ENCODE measurements around the gene ARHGEF7.

The ARHGEF7 gene

GRCh38 chr13:111117961-111118360 lies 2.9 kb downstream of the ARHGEF7 start:
- DNase-seq (ENCODE audit: extremely low read depth, low read depth) = no peak
- TF ChIP-seq, protein P1, sequence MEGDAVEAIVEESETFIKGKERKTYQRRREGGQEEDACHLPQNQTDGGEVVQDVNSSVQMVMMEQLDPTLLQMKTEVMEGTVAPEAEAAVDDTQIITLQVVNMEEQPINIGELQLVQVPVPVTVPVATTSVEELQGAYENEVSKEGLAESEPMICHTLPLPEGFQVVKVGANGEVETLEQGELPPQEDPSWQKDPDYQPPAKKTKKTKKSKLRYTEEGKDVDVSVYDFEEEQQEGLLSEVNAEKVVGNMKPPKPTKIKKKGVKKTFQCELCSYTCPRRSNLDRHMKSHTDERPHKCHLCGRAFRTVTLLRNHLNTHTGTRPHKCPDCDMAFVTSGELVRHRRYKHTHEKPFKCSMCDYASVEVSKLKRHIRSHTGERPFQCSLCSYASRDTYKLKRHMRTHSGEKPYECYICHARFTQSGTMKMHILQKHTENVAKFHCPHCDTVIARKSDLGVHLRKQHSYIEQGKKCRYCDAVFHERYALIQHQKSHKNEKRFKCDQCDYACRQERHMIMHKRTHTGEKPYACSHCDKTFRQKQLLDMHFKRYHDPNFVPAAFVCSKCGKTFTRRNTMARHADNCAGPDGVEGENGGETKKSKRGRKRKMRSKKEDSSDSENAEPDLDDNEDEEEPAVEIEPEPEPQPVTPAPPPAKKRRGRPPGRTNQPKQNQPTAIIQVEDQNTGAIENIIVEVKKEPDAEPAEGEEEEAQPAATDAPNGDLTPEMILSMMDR (IDR thresholded peaks at IDR 0.05; ENCODE audit: low read depth, low read length, missing control alignments) = no peak
- H3K4me3 ChIP-seq (replicated peaks; ENCODE audit: low read depth, low read length) = no peak overlapping the region

DNA sequence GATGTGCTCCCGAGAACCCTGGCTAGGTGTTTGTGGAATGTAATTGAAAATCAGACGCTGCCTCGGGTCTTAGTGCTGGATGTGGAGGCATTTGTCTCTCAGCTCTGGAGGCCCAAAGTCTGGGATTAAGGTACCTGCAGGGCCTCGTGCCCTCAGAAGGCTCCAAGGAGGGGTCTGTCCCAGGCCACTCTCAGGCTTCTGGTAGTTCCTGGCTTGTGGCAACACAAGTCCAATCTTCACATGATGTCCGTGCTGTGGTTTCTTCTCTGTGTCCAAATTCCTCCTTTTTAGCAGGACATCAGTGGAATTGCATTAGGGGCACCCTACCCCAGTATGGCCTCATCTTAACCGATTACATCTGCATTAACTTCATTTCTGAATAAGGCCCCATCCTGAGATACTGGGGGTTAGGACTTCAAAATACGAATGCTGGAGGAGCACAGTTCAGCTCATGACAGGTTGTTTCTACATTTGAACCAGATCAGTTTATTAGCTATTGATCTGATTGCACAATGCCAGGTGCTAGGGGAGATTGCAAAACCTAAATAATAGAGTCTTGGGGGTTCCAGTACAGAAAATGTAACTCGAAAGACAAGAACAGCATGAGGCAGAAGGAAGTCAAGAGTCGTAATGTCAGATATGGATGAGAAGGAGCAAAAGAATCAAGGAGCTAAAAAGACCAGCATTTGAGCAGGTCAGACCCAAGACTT lies 3.9 kb downstream of the ARHGEF7 start:
- no peak overlapping the region for H3K4me3 ChIP-seq (replicated peaks; ENCODE audit: low read depth, low read length)
- no peak for DNase-seq (ENCODE audit: extremely low read depth, low read depth)
- TF ChIP-seq, protein P1 (IDR thresholded peaks at IDR 0.05; ENCODE audit: low read depth, low read length, missing control alignments) = no peak

DNA sequence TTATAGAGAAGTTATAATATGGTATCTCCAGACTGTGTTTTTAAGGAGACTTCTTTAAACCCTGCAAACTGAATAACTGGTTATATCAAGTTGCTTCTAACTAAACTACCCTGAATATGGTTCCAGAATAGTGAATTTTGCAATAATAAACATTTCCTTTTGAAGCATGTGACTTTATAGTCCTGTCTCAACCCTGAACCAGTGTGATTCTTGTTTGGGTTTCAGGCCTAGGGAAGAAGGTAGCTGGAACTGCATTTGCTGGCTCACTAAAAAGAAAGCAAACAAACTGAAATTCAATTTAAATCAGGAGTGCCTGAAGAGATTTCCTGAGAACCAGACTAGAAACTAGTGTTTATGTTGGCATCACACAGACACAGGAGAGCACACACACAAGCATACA lies 4.9 kb downstream of the ARHGEF7 start:
- H3K4me3 ChIP-seq (replicated peaks; ENCODE audit: low read depth, low read length) = no peak overlapping the region
- TF ChIP-seq, protein P1 (IDR thresholded peaks at IDR 0.05; ENCODE audit: low read depth, low read length, missing control alignments) = no peak
- DNase-seq (ENCODE audit: extremely low read depth, low read depth) = no peak

DNA sequence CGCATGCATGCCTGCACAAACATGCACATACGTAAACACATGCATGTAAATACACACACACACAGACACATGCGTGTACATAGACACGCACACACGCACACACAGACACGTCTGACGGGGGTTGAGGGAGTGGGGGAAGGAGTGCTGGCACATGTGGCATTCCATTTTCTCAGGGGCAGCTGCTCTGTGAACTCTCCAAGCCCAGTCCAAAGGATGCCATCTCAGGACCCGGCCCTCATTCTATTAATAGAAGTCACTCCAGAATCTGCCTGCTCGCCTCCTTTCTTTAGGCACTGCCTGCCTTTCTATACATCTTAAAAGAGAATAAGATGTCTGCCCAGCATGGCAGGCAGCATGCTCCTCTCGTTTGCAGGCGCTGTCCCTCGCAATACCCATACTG lies 5.3 kb downstream of the ARHGEF7 start:
- TF ChIP-seq, protein P1 (IDR thresholded peaks at IDR 0.05; ENCODE audit: low read depth, low read length, missing control alignments) = no peak
- no peak overlapping the region for H3K4me3 ChIP-seq (replicated peaks; ENCODE audit: low read depth, low read length)
- DNase-seq (ENCODE audit: extremely low read depth, low read depth) = no peak

- no peak for DNase-seq (ENCODE audit: extremely low read depth, low read depth)
- H3K4me3 ChIP-seq (replicated peaks; ENCODE audit: low read depth, low read length) = no peak overlapping the region
- TF ChIP-seq, protein P1 (IDR thresholded peaks at IDR 0.05; ENCODE audit: low read depth, low read length, missing control alignments) = no peak
Observed at GRCh38 chr13:111120913-111121312, 5.8 kb downstream of the ARHGEF7 start.

- H3K4me3 ChIP-seq (replicated peaks; ENCODE audit: low read depth, low read length) = no peak overlapping the region
- DNase-seq (ENCODE audit: extremely low read depth, low read depth) = no peak
- TF ChIP-seq, protein P1 (IDR thresholded peaks at IDR 0.05; ENCODE audit: low read depth, low read length, missing control alignments) = no peak
Observed at GRCh38 chr13:111121506-111121905, 6.4 kb downstream of the ARHGEF7 start.

DNA sequence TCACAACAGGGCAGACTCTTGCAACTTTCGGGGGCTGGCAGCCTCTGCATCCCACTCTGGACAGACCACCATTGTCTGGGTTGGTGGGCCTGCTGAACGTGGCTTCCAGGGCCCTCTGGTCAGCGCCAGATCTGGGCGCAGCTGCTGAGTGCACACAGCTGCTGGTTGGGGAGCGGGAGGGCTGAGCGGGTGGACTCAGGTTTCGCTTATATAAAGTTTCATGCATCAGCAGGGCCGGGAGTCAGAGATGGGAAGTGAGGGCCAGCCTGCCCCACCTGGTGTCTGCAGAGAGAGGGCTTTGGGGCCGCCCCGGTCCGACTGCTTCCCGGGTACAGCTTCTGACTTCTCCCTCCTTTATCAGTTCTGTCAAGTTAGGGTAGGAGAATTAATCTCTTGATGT lies 6.9 kb downstream of the ARHGEF7 start:
- TF ChIP-seq, protein P1 (IDR thresholded peaks at IDR 0.05; ENCODE audit: low read depth, low read length, missing control alignments) = no peak
- no peak for DNase-seq (ENCODE audit: extremely low read depth, low read depth)
- no peak overlapping the region for H3K4me3 ChIP-seq (replicated peaks; ENCODE audit: low read depth, low read length)

Data from HFF-Myc (cell line).